GM21825 (cell line): Measurements from ENCODE around the gene ARHGDIA.

Experiments used
- ATAC-seq: cut with Tn5 transposase; IDR thresholded peaks from one replicate; pipeline ENCODE4 v1.9.1; 2021; ENCODE audit warnings: mild to moderate bottlenecking, moderate library complexity; ENCODE audit not compliant: unreplicated experiment

ARHGDIA gene

DNA sequence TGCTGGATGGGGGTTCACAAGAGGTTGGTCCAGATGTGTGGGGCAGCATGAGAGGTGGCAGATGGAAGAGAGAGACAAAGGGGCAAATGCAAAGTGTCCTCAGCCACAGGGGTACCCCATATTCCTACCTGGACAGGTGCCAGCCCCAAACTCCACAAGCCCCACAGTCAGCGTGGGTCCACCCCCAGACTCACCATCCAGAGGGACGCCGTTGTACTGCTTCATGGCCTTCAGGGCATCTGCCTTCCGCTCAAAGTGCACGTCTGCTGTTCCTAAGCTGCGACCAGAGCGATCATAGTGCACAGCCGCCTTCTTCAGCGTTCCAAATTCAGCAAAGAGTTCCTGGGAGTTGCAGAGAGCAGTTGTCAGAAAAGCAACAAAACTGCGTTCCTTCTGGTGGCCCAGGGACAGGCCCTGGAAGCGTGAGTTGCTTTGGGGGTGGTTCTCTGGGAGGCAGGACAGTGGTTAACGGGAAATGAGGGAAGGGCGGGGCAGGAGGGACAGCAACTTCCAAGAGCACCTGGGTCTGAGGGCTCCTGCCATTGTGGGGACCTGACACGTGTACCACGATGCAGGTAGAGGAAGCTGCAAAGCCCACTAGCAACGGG is 18.0 kb upstream of the ARHGDIA start:
- no peak for ATAC-seq

DNA sequence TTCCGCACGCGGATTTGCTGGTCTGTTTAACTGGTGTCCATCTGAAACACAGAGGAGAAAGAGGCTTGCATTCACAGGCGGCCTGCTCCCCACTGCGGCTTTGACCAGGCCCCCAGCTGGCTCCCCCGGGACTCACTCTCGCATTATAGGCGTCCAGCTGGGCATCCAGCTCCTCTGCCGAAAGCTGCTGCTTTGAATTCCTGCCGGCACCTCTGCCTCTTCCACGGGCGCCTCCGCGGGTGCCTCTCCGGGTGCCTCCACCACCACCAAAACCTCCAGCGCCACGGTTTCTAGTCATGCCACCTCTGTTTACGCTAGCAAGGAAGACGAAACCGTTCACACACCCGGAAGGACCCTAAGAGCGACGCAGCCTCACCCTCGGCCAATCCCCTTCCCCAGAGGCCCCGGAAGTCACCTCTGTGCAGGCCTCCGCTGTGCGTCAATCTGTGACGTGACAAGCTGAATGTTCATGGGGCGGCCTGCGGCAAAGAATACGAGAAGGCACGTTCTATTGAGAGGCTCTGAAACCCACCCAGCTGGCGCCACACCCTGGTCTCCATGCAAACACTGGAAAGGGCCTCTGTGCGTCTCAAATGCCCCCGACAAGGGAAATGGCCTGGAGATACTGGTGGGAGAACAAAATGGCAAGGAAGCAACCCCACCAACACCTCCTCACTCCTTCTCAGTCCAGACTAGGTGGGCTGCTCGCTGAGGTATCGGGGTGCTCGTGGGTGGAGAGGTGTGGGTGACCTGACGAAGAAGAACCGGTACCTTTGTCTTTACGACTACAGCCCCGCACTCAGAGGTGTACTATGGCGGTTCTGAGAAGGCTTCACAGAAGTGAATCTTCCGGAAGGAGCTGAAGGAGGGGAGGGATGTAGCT is 17.2 kb upstream of the ARHGDIA start:
- ATAC-seq = no peak

DNA sequence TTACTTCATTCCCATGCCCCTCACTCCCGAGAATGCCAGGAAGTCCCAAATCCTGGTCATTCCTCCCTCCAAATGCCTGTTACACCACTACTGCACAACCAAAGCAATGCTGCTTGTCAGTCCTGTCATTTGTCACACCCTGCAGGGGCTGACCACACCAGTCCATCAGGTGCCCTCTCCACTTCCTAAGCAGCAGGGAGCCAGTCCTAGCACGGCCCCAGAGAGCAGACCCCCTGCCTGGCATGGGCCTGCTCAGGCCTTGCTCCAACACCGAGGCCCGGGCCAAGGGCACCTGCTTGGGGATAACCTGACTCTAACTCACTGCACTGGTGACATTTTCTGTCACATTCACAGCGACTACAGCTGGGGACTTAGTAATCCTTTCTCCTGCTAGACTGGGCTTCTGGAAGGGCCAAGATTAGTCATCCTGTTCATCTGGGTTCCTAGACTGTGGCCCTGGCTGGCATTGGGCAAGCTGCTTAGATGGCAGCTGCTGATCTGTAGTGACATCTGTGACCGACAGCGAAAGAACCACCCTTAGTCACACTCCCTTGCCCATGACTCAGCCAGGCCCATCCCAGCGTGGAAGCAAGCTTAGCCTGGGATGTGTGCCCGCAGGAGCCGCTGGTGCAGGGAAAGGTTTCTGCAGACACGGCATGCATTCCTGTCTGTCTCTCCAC is 14.9 kb upstream of the ARHGDIA start:
- no peak for ATAC-seq

DNA sequence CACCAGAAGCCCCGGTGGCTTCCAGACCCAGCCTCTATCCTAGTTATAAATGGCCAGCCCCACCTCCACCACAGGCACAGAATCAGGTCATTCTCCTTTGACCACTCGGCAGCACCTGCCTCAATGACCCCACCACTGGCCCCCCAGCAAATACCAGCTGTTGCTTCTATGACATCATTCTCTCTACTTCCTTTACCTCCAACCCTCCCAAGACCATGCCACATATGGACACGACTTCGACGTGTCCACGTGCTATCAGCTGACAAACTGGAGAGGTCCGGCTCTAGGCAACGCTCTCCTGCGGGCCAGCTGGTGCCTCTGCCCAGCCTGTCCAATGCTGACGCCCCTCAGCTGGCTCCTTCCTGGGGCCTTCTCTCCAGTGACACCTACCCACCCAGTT is 14.3 kb upstream of the ARHGDIA start:
- no peak for ATAC-seq

- ATAC-seq = no peak
Measured at GRCh38 chr17:81884968-81885367, 13.8 kb upstream of the ARHGDIA start.

DNA sequence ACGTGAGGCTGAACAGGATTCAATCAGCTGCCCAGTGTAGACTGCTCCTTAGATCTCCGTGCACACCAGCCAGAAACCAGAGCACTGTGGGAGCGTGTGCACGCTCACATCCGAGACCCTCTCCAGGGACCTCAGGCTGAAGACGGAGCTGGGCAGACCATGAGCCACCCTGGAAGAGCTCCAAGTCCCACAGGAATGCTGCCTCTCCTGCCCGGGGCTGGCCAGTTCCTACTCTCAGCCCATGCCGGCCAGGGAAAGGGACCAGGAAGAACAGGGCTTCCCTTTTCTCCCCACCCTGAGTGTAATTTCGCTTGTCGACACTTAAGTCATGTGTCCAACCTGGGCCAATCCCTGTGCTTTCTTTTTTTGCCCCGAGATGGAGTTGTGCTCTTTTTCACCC is 13.4 kb upstream of the ARHGDIA start:
- ATAC-seq = no peak

- ATAC-seq = no peak
Measured at GRCh38 chr17:81879121-81879520, 8.0 kb upstream of the ARHGDIA start.

- no peak for ATAC-seq
Measured at GRCh38 chr17:81878294-81878693, 7.2 kb upstream of the ARHGDIA start.

GRCh38 chr17:81877569-81877968 is 6.4 kb upstream of the ARHGDIA start:
- no peak for ATAC-seq

GRCh38 chr17:81871387-81872230 is 472 bp upstream of the ARHGDIA start:
- peak; percentile 16 for ATAC-seq

GRCh38 chr17:81870131-81870980 is 781 bp downstream of the ARHGDIA start:
- ATAC-seq = peak; percentile 11

DNA sequence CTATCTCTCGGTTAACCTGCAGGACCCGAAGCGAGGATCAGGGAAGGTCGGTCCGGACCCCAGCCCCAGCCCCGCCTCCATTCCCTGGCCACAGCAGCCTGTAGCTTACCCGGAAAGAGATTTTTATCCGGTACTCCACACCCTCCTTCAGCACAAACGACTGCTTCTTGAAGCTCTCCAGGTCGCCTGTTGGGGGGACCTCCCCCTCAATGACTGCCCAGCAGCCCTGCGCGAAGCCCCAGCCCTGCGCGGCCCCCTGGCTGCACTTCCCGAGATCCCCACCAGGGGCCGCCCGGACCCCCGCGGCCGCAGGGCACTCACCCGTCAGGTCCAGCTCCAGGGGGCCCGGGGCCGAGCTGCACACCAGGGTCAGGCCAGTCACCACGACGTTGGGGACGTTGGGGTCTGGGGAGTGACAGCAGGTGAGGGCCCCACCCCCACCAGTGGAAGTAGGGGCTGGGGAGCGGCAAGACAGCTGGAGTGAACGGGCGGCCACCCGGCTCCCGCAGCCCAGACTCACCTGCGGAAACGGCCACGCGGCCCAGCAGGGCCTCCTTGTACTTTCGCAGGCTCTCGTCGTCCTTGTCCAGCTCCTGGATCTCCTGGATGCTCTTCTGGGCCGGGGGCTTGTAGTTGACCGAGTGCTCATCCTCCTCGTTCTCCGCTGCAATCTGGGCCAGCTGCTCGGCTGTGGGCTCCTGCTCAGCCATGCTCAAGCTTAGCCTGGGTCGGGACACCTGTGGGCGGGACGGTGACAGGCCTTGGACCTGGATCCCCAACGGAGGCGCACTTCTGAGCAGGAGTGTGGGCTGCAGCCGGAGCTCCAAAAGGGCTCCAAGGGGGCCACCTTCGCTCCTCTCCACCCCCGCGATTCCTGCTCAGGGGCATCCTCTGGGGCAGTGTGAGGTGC is 1.7 kb downstream of the ARHGDIA start:
- ATAC-seq = peak; percentile 2

- no peak for ATAC-seq
Measured at GRCh38 chr17:81868674-81869220, 2.4 kb downstream of the ARHGDIA start.

GRCh38 chr17:81867991-81868673 is 3.0 kb downstream of the ARHGDIA start:
- no peak for ATAC-seq

DNA sequence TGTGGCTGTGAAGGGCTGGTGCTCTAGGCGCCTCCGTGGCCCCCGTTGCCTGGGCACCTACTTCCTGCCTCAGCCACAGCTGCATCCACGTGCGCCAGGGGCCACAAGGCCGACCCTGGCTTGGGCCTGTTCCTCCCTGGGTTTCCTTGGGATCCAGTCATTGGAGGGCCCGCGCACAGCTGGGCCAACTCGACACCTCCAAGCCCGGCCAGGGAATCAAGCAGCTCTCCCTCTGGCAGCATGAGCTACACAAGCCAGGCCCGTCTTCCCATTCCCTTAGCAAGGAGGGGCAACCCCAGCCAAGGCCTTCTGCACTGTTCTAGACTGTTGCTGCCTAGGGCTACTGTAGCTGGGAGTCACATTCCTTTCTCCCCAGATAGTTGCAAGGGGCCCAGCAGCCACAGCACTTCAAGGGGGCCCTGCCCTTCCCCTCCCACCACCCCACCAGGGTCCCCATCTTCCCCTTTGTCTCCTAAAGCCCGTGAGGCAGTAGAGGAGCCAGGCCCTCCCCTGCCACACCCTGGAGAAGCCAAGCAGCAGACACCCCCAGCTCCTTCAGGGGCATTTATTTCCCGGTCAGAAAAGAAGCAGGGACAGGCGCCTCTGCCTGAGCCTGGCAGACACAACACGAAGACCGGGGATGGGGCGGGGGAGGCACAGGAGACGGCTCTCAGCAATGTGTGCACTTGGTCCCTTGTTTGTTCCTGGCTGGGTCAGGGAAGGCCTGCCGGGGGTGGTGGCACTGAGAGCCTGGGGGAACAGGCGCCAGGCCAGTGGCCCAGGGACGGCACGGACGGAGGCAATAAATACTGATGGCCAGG is 3.8 kb downstream of the ARHGDIA start:
- no peak for ATAC-seq

DNA sequence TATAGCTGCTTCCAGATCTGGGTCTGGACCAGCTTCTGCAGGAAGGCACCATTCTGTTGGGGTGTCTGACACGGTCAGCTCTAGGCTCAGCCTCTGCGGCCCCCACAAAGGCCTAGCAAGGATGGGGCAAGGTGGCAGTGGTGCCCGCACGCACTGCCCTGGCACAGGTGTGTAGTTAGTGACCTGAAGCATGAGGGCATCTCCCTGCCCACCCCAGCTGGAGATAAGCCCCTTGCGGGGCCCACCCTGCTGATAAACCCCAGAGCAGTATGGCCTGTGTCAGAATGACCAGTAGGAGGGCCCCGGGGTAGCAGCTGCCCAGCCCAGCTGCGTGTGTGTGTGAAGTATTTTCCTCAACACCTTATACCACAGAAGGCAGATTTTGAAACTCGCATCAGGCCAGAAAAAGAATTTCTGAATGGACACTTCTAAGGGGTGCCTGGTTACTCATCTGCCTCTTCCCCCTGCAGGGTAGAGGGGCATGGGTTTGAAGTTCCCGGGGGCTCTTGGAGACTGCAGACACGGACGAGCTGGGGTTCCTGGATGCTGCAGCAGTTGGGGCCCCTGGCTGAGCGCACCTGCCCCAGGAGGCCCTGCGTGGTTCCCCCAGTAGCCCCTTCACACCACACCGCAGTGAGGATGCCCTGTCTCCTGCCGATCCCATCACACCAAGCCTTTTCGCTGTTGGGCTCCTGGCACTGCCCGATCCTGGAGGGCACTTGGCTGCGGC is 4.5 kb downstream of the ARHGDIA start:
- ATAC-seq = no peak
